ENCODE measurements around the gene KLF13.

DNA sequence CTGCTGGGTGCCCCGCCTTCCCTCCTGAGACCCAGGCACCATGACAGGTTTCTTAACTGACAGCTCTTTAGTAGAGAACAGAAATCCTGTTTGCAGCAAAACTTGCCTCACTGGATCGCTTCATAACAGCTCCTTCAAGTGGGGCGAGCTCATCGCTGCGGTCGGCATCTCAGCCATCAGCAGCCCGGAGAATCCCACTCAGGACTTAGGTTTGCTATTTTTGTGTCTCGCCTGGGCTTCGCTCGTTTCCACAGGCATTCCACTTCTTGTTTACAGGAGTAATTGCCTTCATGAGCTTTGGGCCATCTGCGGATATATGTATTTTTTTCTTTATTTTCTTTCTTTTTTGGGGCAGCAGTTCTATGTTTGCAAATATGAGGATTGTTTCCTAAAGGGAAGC lies 15.7 kb downstream of the KLF13 start:
- TF ChIP-seq, protein P1, sequence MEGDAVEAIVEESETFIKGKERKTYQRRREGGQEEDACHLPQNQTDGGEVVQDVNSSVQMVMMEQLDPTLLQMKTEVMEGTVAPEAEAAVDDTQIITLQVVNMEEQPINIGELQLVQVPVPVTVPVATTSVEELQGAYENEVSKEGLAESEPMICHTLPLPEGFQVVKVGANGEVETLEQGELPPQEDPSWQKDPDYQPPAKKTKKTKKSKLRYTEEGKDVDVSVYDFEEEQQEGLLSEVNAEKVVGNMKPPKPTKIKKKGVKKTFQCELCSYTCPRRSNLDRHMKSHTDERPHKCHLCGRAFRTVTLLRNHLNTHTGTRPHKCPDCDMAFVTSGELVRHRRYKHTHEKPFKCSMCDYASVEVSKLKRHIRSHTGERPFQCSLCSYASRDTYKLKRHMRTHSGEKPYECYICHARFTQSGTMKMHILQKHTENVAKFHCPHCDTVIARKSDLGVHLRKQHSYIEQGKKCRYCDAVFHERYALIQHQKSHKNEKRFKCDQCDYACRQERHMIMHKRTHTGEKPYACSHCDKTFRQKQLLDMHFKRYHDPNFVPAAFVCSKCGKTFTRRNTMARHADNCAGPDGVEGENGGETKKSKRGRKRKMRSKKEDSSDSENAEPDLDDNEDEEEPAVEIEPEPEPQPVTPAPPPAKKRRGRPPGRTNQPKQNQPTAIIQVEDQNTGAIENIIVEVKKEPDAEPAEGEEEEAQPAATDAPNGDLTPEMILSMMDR (IDR thresholded peaks at IDR 0.05; ENCODE audit: low read length): no peak
- no peak for TF ChIP-seq EZH2 (IDR thresholded peaks at IDR 0.05; ENCODE audit: borderline replicate concordance, low read length)

Measured in OCI-LY1 (cell line).